ENCODE results near the gene WDFY1.

DNA sequence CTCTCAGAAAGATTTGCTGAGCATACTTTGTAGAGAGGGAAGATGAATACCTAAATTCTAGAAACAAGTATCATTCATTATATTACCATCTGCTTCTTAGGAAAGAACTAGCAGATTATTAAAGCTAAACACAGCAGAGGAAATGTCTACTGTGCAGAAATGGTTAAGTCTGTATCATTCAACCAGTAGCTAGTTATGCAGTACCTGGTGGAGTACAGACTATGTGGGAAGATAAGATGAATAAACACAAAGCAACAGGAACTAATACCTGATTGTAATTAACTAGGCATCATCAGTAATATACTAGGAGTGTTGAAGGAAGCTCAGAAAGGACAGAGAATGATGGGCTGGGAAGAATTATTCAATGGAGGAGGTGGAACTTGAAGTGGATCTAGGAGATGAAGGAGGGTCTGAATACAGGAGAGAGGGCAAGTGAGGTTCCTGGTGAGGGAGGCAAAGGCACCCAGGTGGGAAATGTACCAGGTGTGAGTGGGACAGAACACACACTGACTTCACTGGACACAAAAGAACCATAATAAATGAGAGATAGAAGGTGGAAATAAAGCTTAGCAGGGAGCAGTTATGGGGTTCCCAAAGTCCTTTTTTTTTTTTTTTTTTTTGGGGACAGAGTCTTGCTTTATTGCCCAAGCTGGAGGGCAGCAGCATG is 9.5 kb downstream of the WDFY1 start:
- TF ChIP-seq, protein P1, sequence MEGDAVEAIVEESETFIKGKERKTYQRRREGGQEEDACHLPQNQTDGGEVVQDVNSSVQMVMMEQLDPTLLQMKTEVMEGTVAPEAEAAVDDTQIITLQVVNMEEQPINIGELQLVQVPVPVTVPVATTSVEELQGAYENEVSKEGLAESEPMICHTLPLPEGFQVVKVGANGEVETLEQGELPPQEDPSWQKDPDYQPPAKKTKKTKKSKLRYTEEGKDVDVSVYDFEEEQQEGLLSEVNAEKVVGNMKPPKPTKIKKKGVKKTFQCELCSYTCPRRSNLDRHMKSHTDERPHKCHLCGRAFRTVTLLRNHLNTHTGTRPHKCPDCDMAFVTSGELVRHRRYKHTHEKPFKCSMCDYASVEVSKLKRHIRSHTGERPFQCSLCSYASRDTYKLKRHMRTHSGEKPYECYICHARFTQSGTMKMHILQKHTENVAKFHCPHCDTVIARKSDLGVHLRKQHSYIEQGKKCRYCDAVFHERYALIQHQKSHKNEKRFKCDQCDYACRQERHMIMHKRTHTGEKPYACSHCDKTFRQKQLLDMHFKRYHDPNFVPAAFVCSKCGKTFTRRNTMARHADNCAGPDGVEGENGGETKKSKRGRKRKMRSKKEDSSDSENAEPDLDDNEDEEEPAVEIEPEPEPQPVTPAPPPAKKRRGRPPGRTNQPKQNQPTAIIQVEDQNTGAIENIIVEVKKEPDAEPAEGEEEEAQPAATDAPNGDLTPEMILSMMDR (IDR thresholded peaks at IDR 0.05), result no peak
- no peak for TF ChIP-seq POLR2A (IDR thresholded peaks at IDR 0.05)
- no peak for TF ChIP-seq POLR2AphosphoS5 (IDR thresholded peaks at IDR 0.05)
